ENCODE data around the gene AK5.
"Not testable (repeated sequence)": the region's sequence is repeated elsewhere in the genome, so short reads cannot be mapped to it uniquely, and the experiment has no call there.

AK5 gene

GRCh38 chr1:77524038-77524437 is 242.2 kb downstream of the AK5 start:
- Histone ChIP-seq H3K4me3 (no peak overlapping the region), H3K27ac (no peak overlapping the region)
- TF ChIP-seq, protein P1, sequence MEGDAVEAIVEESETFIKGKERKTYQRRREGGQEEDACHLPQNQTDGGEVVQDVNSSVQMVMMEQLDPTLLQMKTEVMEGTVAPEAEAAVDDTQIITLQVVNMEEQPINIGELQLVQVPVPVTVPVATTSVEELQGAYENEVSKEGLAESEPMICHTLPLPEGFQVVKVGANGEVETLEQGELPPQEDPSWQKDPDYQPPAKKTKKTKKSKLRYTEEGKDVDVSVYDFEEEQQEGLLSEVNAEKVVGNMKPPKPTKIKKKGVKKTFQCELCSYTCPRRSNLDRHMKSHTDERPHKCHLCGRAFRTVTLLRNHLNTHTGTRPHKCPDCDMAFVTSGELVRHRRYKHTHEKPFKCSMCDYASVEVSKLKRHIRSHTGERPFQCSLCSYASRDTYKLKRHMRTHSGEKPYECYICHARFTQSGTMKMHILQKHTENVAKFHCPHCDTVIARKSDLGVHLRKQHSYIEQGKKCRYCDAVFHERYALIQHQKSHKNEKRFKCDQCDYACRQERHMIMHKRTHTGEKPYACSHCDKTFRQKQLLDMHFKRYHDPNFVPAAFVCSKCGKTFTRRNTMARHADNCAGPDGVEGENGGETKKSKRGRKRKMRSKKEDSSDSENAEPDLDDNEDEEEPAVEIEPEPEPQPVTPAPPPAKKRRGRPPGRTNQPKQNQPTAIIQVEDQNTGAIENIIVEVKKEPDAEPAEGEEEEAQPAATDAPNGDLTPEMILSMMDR (IDR thresholded peaks at IDR 0.05) = no peak

GRCh38 chr1:77531149-77531548 is 249.3 kb downstream of the AK5 start:
- not testable (repeated sequence) for DNase-seq (ENCODE audit: low spot score); H3K27ac ChIP-seq; H3K4me3 ChIP-seq

More at GRCh38 chr1:77524038-77524437, 242.2 kb downstream of the AK5 start:
- DNase-seq (ENCODE audit: low spot score) = no peak

- H3K27ac ChIP-seq; H3K4me3 ChIP-seq; DNase-seq (ENCODE audit: low spot score): not testable (repeated sequence)
These were observed 249.9 kb downstream of the AK5 start for GRCh38 chr1:77531596-77532280.

DNA sequence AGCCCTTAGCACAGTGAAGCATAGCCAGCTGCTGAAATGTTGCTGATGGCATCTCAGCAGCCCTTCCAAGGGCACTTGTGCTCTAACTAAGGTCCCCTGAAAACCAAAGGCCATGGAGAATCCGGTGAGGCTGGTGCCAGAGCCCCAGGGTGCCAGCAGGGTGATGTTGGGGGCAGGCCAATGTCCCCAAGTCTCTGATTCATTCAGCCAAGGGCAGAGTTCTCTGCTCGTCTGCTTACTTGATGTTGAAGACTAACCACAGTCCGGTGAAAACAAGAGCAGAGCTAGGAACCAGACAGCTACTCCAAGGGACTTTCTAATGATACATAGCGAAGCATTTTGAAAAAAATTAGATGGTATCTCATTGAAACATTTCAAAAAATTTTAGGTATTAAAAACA is 250.8 kb downstream of the AK5 start:
- Histone ChIP-seq H3K4me3 (no peak overlapping the region), H3K27ac (no peak overlapping the region)
- DNase-seq (ENCODE audit: low spot score) = no peak
- TF ChIP-seq, protein P1 (IDR thresholded peaks at IDR 0.05) = no peak

GRCh38 chr1:77533660-77534305 is 252.0 kb downstream of the AK5 start:
- DNase-seq (ENCODE audit: low spot score) = no peak
- Histone ChIP-seq H3K27ac (no peak overlapping the region), H3K4me3 (no peak overlapping the region)
- TF ChIP-seq, protein P1 (IDR thresholded peaks at IDR 0.05) = peak; percentile 89

DNA sequence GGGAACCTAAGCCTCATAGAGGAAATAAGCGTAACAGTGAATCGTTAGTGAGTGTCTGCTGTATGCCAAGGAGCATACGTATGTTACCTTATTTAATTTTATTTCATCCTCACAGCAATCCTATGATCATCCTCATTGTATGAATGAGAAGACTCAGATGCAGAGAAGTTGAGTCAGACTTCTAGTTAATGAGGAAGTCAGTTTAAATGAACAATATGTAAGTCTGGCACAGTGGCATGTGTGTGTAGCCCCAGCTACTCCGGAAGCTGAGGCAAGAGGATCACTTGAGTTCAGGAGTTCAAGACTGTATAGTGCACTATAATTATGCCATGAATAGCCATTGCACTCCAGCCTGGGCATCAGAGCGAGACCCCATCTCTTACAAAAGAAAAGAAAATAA is 252.6 kb downstream of the AK5 start:
- Histone ChIP-seq H3K27ac (no peak overlapping the region), H3K4me3 (no peak overlapping the region)
- TF ChIP-seq, protein P1 (IDR thresholded peaks at IDR 0.05) = no peak
- DNase-seq (ENCODE audit: low spot score) = no peak

GRCh38 chr1:77536813-77537212 is 255.0 kb downstream of the AK5 start:
- TF ChIP-seq, protein P1 (IDR thresholded peaks at IDR 0.05) = no peak
- H3K4me3 ChIP-seq = no peak overlapping the region
- no peak for DNase-seq (ENCODE audit: low spot score)
- H3K27ac ChIP-seq = no peak overlapping the region

- no peak for DNase-seq (ENCODE audit: low spot score)
- TF ChIP-seq, protein P1 (IDR thresholded peaks at IDR 0.05) = no peak
- Histone ChIP-seq H3K27ac (peak overlapping the region in 1 of 2 donors; percentile 66), H3K4me3 (no peak overlapping the region)
These were observed 257.2 kb downstream of the AK5 start for GRCh38 chr1:77538956-77539518.
